GM10847 (cell line): ENCODE data around the gene KRTAP19-4.

Experiments used
- POLR2A ChIP-seq: IDR thresholded peaks from 2 replicates; pipeline ENCODE4 v1.6.1; 2011; ENCODE audit not compliant: insufficient read length; ENCODE audit errors: extremely low read depth

KRTAP19-4 gene

DNA sequence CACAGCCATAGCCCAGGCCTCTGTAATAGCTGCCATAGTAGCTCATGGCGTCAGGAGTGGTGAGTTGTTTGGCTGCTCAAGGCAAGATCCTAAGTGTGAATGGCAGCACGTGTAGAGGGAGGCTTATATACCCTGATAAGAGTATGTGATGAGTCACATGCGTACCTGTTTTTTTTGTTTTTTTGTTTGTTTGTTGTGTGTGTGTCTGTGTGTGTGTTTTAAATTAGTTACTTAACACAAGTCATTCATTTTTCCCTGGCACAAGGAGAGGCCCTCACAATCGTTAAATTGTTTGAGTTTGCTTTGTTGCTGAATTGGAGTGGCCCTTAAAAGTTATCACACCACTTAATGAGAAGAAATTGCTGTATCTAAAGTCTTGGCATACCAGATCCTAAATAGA lies at the start of gene KRTAP19-4:
Gene KRTAP19-4 (minus strand): TSS at position 101 of the 400 bp plus-strand sequence. CDS start 55 bp downstream, at position 46.
- TF ChIP-seq POLR2A = no peak

GRCh38 chr21:30541764-30542163 lies 44.8 kb upstream of the KRTAP19-4 start, which contains the start of gene KRTAP19-6:
KRTAP19-6 (minus strand) TSS chr21:30541864; CDS start chr21:30541833, 31 bp downstream.
- no peak for TF ChIP-seq POLR2A

DNA sequence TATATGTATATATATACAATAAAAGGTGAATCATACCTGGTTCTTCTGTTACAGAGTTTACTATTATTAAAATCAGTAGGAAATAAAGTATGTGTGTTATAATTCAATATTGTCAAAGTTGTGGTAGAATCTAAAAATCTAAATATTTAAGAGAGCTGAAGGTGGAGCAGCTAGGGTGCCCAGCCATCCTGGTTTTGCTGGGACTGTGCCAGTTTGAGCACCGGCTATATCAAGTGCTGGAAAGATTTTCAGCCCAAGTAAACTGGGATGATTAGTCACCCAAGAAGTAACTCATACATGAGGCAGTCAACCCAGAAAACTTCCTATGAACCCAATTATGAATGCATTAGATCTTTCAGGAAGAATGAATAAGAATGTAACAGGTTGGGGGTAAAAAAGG lies 21.9 kb upstream of the KRTAP19-4 start:
- TF ChIP-seq POLR2A = no peak

- no peak for TF ChIP-seq POLR2A
Measured at GRCh38 chr21:30515681-30516080, 18.7 kb upstream of the KRTAP19-4 start.

DNA sequence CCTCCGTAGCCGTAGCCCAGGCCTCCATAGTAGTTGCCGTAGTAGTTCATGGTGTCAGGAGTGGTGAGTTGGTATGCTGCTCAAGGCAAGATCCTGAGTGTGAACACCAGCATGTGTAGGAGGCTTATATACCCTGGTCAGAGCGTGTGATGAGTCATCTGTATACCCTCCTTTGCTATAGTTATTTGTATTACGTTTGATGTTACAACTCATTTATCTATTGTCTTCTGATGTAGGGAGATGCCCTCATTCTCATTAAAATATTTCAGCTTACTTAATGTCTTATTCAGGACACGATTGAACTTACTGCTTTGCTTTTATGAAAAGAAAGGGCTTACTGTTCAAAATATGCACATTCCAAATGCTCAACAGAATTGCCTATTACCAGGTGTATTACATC lies 5.1 kb upstream of the KRTAP19-4 start, which contains the start of gene KRTAP19-5:
Gene KRTAP19-5 (minus strand): TSS at position 101 of the 400 bp plus-strand sequence. CDS start 51 bp downstream, at position 50.
- TF ChIP-seq POLR2A = no peak

DNA sequence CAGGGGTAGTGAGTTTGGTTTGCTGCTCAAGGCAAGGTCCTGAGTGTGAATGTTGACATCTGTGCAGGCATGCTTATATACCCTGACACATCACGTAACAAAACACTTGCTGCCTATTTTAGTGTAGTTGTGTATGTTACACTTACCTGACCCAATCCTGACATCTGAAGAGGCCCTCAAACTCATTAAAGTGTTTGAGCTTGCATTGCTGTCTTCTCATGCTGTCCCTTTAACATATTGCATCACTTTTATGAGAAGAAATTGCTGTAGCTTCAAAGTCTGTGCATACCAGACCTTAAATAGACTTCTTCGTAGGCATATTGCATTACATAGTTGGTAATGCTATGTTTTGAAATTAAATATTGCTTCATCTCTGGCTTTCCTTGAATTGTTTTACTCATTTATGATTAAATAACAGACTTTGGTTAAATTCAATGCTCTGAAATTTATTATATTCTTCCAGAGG lies 5.0 kb downstream of the KRTAP19-4 start, which contains the start of gene KRTAP19-3:
Gene KRTAP19-3 (minus strand): TSS at position 51 of the 466 bp plus-strand sequence. CDS start 56 bp downstream, outside the sequence.
- TF ChIP-seq POLR2A = no peak

DNA sequence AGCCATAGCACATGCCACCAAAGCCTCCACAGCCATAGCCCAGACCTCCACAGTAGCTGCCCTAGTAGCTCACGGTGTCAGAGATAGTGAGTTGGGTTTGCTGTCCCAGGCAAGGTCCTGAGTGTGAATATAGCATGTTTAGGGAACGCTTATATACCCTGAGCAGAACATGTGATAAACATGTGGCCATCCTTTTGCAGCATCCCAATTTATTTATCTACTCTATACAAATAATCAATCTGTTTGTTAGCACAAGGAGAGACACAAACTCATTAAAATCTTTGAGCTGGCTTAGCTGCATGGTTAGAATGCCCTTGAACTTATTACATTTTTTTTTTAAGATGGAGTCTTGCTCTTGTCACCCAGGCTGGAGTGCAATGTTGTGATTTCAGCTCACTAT lies 9.6 kb downstream of the KRTAP19-4 start, which contains the start of gene KRTAP19-2:
Gene KRTAP19-2 (minus strand): TSS at position 101 of the 400 bp plus-strand sequence. CDS start 88 bp downstream, at position 13.
- TF ChIP-seq POLR2A = no peak

DNA sequence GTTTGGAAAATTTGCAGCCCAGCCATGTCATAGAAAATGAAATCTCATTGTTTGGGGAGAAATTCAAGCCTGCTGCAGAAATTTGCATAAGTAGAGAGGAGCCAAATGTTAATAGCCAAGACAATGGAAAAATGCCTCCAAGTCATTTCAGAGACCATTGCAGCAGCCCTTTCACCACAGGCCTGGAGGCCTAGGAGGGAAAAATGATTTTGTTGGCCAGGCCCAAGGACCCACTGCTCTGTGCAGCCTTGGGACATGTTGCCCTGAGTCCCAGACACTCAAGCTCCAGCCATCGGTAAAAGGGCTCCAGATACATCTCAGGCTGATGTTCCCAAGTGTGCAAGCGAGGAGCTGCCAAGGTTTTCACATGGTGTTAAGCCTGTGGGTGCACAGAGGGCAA lies 10.8 kb downstream of the KRTAP19-4 start:
- no peak for TF ChIP-seq POLR2A

- TF ChIP-seq POLR2A = no peak
Measured at GRCh38 chr21:30482130-30482529, 14.8 kb downstream of the KRTAP19-4 start.

GRCh38 chr21:30480145-30480544 lies 16.8 kb downstream of the KRTAP19-4 start, which contains the start of gene KRTAP19-1:
KRTAP19-1 (minus strand) TSS chr21:30480367; CDS start chr21:30480317, 50 bp downstream.
- no peak for TF ChIP-seq POLR2A

DNA sequence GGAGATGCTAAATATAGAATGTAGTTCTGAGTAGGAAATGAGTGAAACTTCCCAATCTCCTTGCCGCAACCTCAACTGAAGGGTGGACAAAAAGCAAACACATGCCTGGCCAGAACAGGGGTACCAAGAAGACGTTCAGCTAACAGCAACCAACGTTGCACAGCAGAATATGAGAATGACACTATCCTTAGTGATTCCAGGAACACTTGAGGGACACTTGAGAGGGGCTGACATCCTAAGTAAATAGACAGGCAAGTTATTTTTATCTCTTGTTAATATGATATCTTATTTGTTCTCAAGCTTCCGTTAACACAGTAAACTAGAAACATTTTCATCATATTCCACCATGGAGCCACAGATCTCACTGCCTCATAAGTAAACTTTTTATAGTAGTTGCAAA lies 17.7 kb downstream of the KRTAP19-4 start:
- no peak for TF ChIP-seq POLR2A

GRCh38 chr21:30478004-30478403 lies 19.0 kb downstream of the KRTAP19-4 start:
- TF ChIP-seq POLR2A = no peak

DNA sequence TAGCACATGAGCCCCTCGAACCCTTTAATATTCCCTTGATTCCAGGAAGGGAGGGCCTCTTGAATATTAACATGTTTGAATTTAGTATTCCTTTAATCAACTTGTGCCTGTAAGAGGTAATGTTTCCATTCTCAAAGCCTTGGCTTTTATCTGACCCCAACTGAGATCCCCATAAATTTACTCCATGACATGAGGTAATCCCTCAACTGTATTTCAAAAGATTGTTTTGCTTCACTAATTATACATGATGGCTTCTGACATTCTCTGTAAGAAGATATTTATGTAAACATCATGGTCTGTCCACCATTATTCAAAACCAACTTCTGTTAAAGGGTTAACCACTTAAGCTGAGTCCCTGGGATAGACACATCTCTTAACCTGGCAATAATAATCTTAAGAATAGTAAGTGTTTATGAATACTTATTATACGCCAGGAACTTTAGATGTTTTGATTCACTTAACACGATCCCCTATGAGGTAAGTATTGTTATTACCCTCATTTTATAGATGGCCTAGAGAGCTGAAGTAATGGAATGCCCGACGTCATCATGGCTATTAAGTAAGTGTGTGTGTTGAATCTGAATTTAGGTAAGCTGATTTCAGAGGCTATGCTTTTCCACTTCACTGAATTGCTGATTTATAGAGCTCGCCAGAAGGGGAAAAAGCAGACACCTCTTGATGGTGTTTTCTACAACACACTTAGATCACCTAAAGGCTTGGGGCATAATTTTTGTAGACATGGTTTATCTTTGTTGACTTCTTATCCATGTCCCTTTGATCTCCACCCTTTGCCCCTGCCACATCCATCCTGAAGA lies 27.9 kb downstream of the KRTAP19-4 start:
- no peak for TF ChIP-seq POLR2A

GRCh38 chr21:30463713-30464112 lies 33.3 kb downstream of the KRTAP19-4 start:
- no peak for TF ChIP-seq POLR2A

DNA sequence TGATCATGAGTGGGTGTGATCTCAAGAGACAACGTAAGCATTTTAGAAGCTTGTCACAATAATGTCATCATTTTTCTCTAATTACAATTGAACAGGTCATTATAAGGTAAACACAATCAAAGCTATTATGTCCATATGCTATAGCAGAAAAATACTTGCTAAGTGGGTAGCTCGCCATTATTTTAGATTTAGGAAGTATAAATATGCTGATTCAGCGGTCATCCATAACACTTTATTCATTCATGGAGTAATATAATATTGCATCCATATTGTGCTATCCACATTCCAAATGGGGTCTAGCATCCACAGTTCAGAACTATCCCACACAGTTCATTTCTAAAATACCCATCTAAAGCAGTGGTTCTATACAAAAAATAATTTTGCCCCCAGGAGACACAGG lies 48.5 kb downstream of the KRTAP19-4 start:
- no peak for TF ChIP-seq POLR2A

GRCh38 chr21:30447056-30447455 lies 49.9 kb downstream of the KRTAP19-4 start:
- no peak for TF ChIP-seq POLR2A
